HG03342 (cell line): ENCODE data around the gene ETS1.

Experiments used
- ATAC-seq: cut with Tn5 transposase; IDR thresholded peaks from one replicate; pipeline ENCODE4 v1.9.1; 2021; ENCODE audit warnings: mild to moderate bottlenecking, moderate library complexity; ENCODE audit not compliant: unreplicated experiment

The ETS1 gene

DNA sequence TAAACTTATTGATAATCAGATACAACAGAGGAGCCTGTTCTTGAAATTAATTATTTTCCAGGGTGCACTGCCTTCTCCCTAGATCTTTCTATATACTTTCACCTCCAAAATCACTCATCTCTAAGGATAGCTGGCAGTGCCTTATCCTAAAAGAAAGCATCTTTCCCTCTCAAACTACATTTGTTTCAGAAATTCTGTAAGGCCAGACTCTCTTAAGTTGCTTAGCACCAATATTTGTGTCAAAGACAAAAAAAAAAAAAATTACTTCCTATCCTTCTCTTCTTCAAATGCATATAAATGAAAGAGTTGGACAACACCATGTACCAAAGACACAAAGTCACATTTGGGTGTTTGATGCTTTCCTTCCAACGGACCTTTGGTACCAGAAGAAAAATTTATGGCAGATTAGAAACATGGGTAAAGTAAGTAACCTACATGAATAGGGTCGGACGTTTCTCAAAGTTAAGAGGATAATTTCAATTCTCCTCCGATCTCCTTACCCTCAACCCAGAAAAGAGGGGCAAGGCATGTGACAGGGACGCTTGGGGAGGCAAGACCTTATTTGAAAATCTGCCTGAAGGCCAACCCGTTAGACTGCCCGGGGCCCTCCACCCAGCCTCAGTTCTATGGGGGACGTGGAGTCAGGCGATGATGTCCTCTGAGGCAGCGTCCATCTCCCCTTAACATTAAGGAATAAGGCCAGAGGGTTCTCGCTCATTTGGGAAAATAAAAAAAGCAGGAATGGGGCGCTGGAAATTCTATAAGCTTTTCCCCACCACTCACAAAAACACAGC is 66.3 kb downstream of the ETS1 start:
- ATAC-seq, result no peak

DNA sequence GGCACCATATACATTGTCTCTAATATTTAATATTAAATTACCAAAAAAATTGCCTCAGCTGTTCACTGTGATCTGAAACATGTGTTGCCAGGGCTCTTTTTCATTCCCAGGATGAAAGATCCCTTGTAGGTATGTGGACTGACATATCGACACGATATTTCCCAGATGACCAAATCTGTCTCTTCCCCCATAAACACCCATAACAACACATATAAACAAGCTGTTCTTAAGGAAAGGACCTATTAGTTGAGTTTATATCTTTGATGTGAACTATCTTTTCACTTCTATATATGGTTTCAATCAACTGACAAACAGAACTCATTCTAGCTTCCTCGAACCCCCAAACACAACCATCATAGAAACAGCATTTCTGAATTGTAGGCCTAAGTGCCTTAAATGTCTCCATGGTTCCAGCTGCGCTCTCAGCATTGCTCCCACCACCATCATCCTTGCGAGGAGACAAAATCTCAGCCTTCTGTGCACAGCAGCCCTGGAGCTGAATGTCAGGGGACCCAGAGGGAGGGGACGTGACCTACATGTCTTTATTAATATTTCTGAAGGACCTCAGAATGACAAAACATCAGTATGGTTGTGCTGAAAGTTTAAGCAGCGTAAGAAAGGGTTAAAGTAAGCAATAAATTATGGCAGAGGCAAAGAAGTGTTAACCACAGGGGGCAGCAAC is 67.0 kb downstream of the ETS1 start:
- ATAC-seq, result no peak

DNA sequence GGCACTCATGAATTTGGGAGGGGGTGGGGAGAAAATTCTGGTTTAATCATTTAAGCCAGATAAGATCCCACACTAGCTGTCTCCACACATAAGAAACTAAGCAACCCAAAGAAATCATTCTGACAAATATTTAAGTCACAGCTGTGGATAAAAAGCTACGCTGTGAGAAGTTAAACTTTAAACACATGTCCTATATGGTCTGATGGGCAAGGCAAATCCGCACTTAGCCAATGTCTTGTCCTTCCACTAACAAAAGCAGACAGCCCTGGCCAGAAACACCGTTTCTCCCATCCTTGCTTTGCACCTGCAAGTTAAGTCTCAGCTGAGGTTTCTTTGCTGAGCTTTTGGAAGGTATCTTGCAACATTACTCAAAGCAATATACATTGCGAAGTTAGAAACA is 68.0 kb downstream of the ETS1 start:
- no peak for ATAC-seq

DNA sequence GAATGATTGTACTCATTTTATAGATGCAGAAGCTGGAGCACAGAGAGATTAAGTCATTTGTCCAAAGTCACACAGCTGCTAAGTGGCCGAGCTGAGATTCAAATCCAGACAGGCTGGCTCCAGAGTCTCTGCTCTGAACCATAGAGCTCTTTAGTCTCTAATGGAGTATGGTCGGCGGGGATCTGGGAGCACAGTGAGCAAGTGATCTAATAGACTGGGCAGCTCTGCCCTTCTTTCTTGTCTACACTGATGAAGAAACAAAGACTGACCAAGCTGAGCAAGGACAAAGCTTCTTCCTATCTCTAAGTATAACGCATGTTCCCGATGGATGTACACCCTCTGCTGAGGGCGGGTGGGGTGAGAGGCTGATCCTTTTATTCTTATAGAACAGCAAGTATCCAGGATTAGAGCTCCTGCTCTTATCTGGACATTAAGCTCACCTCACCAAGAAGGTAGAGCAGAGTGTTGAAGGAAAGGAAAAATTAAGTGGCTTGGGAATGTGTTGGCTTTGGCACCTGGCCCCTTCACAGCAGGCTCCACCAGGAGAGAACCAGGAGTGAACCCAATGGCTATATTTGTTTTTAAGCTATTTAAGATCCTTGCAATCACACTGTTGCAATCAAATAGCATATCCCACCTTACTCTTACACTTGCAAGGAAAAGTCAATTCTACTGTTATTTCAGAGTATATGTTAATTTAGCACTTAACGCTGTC is 68.7 kb downstream of the ETS1 start:
- no peak for ATAC-seq

DNA sequence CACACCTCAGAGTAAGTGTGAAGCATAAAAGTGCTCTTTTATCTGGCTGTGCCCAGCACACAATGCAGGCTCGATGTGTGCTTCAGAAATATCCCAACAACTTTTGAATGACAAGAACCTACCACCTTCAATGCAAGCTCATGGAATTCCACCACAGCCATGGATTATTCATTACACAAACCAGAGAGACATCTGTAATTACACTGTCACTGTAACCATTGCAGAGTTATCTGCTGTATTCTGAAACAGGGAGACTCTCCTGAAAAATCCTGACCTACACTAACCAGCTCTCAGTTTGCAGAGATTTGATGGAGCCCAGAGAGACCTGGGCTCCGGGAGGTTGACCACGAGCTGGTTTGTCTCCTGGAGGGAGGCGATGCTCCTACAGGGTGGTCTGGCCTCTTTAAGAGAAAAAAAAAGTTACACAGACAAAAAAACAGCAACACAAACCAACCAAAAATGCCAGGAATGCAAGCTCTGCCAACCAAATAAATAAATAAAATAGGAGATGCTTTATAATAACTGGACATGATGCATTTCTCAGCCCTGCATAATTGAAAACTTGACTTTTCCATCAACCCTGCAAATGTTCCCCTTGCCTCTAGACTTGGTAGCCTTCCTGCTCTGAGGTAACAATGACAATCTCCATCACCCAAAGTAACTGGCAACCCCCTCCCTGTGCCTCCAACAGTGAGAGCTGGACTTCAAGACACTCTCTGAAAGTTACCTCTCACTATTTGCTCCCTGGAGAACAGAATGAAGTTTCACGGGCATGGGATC is 69.7 kb downstream of the ETS1 start:
- ATAC-seq, result no peak

DNA sequence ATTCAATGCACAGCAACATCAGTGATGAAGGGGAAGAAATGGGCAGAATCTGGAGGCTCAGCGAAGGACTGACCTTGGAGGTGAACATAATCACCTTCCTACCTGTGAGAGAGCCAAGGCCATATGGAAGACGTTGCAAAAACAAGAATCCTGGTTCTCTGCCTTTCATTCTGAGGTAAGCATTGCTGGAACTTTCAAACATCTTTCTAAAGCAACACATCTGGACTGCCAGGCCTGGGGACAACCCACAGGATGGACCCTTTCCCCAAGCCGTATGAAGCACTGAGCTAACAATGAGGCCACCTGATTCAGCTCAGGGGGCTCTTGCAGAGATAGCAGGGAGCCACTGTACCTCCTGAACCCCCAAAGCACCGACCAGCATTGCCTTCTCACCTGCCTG is 70.5 kb downstream of the ETS1 start:
- no peak for ATAC-seq

DNA sequence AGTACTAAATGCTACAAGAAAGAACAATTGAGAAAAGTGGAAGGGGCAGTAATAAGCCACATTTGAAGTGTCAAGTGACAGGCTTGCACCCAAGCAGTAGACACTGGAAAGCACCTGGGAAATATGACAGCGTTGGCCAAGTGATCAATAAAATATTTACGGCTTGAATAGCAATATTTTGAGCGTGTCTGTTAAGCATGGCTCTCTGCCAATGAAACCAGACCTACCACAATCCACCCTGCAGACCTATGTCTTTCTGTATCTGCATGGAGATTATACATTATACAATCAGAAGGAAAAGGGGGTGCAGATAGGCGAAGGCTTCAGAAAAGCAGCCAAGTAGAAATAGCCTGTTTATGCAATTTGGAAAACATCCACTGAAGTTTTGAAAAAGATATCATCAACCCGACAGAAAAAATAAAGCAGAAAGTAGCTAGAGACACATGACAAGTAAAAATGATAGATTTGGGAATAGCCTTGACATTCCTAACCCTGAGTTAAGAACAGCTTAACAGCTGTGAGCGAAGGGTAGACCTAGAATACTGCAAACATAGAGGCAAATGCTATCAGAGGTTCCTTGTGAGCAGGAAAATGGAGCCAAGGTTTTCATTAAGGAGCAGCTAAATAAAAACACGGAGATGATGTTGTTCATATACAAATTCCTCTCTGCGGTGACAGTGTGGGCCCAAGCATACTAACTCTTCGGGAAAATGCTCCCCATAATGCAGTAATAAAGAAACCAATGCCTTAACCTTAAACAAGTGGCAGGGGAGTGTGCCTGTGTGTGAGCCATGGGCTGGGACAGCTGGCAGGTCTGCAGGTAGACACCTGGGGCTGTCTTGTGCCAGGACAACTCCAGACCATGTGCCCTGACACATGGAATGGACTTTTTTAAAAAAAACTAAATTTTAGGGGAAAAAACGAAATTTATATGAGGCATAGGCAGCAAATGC is 71.3 kb downstream of the ETS1 start:
- no peak for ATAC-seq

DNA sequence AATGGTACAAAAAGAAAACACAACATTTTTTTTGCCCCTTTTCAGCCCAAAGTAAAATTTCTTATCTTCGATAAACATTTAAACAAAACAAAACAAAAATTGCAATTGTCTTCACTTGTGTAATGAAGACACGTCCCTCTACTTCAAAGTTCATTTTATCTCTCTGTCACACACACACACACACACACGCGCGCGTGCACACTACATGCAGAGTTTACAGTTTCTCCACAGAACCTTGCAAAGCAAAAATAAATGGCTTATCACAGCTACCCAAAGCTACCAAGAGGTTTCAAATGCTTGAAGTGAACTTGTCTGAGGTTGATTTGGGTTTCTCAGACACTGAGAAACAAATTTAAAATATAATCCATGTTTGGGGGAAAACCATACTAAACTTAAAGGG is 72.3 kb downstream of the ETS1 start:
- ATAC-seq, result no peak

DNA sequence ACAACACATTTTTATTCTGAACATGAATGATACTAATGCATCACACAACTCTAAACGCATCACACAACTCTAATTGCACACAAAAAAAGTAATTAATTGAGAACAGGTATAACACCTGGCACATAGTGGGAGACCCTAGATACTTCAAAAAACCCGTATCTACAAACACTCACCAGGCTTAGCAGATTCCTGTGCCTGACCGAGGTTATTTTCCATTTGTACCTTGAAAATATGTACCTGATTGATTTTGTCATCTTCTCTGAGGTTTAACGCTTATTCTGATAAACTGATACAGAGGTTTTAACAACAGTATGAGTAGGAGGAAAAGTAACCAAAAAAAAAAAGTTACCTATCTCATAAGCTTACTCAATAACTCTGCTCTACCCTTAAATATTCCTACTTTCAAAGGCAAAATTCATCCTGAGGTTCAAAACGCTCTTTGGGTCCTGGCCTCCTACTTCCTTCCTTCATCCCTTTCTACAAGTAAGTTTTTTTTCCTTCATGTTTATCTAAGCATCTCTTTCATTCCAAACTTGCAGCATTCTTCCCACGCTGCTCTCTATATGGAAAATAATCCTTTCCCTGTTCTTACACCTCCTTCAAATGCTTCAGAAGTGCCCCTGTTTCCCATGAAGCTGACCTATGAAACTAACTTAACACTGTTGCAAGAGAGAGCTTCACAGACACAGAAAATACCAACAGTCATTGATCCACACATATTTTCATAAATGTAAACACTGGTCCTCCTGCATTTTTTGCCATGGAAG is 73.3 kb downstream of the ETS1 start:
- no peak for ATAC-seq

DNA sequence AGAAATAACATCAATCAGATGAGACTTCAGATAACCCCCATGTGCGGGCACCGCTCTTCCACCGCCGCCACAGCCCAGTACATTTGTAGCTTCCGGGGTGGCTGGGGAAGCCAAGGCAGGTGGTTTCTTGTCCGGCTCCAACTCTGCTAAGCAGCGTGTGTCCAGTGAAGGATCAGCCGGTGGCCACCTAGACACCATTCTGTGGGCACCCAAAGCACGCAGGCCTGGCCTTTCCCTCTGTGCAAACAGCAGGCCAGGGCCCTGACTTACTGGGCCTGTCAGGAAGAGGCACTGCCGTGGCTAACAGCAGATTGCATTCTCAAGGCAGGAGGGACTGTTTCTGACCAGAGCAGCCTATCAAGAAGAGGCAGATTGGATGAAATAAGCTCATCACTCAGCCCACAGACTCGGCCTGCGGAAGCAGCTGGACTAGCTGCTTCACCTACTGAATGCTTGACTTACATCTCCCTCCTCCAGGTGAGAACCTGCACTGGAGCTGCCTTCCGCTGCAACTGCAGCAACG is 74.8 kb downstream of the ETS1 start:
- ATAC-seq, result no peak

DNA sequence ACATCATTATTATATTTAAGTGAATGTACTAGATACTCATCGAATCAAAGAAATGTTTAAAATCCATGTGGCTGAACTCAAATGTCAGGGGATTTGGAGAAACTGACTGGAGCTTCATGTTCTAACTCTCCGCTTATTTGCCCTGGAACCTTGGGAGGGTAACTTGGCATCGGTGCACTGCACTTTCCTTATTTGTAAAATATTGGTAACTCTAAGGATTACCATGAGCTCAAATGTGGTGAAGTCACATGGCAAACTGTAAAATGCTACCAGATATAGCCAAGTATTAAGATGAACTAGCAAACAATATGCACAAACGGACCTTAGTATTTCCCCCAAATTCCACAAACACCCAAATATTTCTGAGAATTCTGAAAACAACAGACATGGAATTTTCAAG is 75.6 kb downstream of the ETS1 start:
- no peak for ATAC-seq

DNA sequence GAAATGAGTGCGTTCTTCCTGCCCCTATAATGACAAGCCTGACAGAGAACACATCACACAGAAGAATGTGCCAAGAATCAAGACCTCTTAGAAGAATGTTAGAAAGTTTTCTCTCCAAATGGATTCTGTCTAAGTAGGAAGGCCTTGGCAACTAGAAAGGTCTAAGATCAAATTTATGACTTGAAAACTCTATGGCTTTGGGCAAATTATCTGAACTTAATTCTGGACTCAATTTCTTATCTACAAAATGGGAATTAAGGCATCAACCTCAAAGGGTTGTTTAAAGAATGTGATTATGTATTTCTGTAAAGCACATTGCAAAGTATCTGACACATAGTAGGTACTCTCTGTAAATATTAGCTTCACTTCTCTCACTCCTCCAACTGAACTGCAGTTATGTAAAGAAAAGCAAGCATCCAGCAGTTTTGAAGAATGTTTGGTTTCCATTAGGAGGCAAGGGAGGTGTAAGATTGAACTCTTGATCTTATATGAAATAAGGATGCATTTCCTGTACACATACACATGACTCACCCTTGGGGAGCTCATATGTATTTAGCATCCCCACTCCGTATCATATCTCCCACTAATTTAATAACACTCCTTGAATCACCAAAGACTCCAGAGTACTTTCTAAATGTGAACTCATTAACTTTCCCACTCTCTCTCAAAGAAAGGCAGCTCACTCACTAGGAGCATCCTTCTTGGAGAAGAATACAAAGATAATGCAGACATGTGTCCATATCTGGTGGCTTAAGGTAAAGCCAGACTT is 77.6 kb downstream of the ETS1 start:
- no peak for ATAC-seq

DNA sequence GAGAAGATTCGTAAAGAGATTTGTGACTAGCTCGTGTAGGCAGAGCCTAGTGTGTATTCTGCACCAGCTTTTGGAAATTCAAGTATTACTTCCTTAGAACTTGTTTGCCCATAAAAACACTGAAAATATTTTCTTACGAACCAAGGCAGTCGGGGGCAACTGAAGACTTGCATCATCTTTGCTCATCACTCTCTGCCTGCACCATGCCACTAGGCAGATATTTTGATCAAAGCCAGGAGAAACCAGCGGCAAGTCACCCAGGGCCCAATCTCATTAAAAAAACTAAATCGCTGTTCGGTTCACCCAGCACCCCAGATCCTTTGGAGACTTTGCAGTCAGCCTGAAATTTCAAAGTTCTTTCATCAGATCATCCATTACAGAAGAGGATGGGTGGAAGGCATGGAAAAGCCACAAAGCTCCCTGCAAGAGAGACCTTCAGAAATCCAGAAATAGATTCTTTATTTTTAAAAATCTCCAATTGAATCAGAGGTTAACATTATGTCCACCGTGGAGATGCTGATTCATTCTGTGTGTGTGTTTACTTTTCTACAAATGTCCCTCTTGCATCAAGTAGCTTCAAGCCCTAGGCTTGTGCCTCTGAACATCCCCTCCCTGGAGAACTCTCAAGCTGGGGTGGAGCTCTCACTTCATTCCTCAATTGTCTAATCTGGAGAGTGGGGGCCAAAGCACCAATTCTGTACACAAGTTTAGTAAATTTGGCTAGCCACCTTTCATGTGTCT is 78.4 kb downstream of the ETS1 start:
- no peak for ATAC-seq

DNA sequence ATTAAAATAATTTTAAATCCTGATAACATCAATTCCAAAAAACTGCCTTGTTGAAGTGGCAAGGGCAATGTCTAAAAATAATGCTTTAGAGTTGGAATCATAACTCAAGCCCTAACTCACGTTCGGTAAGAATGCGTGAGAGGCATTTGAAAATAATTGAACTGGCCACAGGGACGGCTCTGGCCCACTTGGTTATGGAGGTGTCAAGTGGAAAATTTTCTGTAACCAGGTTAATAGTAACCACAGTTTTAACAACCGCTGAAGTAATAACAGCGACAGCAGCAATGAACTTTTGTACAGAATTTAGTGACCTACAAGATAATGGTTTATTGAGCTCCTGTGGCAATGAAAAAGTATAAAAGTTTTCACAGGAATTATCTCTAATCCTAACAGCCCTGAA is 79.4 kb downstream of the ETS1 start:
- ATAC-seq, result no peak

DNA sequence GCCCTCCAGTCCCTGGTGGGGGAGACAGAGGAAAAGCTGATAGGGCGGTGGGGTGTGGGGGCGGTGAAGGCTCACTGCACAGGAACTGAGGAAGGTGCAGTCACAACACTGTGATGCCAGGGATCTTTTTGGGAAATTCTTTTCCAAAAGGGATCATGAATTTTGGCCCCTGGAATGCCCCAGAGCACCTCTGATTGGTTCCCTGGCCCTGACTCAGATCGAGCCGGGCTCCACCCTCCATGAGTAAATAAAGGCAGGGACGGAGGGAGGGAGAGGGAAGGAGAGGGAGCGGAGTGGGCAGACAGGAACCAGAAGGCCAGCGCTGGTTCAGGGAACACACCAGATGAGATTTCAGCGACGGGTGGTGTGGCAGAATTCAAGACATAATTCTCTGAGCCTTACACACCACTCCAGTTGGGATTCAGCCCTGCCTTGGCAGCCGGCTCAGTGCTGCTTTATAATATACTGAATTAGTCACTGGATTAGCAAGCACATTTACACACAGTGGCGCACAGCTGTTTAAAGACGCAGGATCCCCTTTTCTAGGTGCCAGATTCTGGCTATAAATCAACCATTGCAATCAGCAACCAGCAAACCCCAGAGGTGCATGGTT is 80.3 kb downstream of the ETS1 start:
- ATAC-seq, result peak; percentile 35

DNA sequence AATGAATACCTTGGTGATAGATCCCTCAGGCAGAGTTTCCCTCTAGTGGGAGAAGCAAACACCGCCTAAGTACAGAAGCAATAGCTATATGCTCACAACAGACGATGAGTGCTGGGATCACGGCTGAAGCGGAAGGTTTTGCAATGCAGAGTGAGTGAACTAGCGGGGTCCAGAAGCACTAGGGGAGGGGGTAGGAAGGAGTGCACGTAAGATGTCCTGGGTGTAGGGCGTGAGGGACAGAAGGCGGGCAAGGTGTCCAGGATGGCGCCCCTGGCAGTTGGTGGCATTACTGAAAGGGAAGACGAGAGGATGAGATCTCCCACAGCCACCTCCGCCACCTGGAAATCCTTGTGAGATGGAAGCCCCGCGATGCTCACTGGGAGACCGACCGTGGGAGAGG is 81.0 kb downstream of the ETS1 start:
- ATAC-seq, result no peak

DNA sequence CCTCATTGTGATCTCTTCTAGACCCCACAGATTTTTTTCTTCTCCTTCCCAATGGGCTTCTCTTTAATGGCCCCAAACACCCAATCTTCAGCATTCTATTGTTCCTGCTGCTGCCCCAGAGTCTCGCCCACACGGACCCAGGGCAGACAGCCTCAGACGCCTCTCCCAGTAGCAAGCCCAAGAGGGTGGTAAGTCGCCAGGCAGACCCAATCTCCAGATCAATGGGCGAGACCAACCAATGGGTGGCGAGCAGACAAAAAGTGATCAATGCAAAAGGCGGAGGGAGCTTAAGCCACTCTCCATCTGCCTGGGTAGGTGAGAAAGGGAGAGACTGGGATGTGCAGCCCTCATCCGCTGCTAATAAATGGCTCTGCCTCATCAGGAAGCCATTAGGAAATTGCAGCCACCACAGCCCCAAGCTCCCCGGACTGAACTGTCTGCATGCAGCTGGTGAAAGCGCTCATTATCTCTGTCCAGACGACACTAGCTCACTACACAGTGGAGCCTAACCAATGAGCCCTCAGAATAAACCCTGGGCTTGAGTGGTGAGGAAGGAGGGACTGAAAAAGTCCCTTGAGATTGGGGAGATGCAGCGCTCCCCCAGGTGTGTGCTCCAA is 81.8 kb downstream of the ETS1 start:
- ATAC-seq, result no peak
